ENCODE measurements around the gene KLHL6.
"Not testable (repeated sequence)": the region's sequence is repeated elsewhere in the genome, so short reads cannot be mapped to it uniquely, and the experiment has no call there.

KLHL6 gene

GRCh38 chr3:183528758-183529157 lies 26.7 kb downstream of the KLHL6 start:
- not testable (repeated sequence) for DNase-seq

- no peak for DNase-seq
These were observed 27.8 kb downstream of the KLHL6 start for GRCh38 chr3:183527428-183528379.

GRCh38 chr3:183526838-183527427 lies 28.6 kb downstream of the KLHL6 start:
- no peak for DNase-seq

- DNase-seq = no peak
These were observed 31.0 kb downstream of the KLHL6 start for GRCh38 chr3:183524476-183524875.

GRCh38 chr3:183520741-183521556 lies 34.6 kb downstream of the KLHL6 start:
- not testable (repeated sequence) for DNase-seq

- DNase-seq = not testable (repeated sequence)
These were observed 35.2 kb downstream of the KLHL6 start for GRCh38 chr3:183520295-183520694.

- no peak for DNase-seq
These were observed 35.6 kb downstream of the KLHL6 start for GRCh38 chr3:183519891-183520290.

GRCh38 chr3:183518491-183519251 lies 36.8 kb downstream of the KLHL6 start:
- no peak for DNase-seq

- no peak for DNase-seq
These were observed 37.9 kb downstream of the KLHL6 start for GRCh38 chr3:183517607-183518006.

- peak; percentile 73 to 74 for DNase-seq
These were observed 39.3 kb downstream of the KLHL6 start for GRCh38 chr3:183515968-183516851.

- no peak for DNase-seq
These were observed 41.5 kb downstream of the KLHL6 start for GRCh38 chr3:183514021-183514420.

GRCh38 chr3:183513046-183513706 lies 42.3 kb downstream of the KLHL6 start:
- peak; percentile 63 to 78 for DNase-seq

GRCh38 chr3:183511286-183512131 lies 44.0 kb downstream of the KLHL6 start:
- not testable (repeated sequence) for DNase-seq

GRCh38 chr3:183508821-183509220 lies 46.7 kb downstream of the KLHL6 start:
- DNase-seq = no peak

GRCh38 chr3:183507551-183507950 lies 48.0 kb downstream of the KLHL6 start:
- no peak for DNase-seq

GRCh38 chr3:183506674-183507320 lies 48.7 kb downstream of the KLHL6 start:
- DNase-seq = no peak

- no peak for DNase-seq
These were observed 50.9 kb downstream of the KLHL6 start for GRCh38 chr3:183504597-183504996.

- DNase-seq = no peak
These were observed 51.8 kb downstream of the KLHL6 start for GRCh38 chr3:183503746-183504145.

Measured in CD4-positive, alpha-beta T cell treated with Interleukin-1 beta for 1 hour (primary cell).